ENCODE measurements around the gene SIN3B. TPM values are rescaled to one million over a fixed set of nuclear protein-coding genes. Genes with fewer than 3 reads are reported as not detected.

SIN3B gene, protein sequence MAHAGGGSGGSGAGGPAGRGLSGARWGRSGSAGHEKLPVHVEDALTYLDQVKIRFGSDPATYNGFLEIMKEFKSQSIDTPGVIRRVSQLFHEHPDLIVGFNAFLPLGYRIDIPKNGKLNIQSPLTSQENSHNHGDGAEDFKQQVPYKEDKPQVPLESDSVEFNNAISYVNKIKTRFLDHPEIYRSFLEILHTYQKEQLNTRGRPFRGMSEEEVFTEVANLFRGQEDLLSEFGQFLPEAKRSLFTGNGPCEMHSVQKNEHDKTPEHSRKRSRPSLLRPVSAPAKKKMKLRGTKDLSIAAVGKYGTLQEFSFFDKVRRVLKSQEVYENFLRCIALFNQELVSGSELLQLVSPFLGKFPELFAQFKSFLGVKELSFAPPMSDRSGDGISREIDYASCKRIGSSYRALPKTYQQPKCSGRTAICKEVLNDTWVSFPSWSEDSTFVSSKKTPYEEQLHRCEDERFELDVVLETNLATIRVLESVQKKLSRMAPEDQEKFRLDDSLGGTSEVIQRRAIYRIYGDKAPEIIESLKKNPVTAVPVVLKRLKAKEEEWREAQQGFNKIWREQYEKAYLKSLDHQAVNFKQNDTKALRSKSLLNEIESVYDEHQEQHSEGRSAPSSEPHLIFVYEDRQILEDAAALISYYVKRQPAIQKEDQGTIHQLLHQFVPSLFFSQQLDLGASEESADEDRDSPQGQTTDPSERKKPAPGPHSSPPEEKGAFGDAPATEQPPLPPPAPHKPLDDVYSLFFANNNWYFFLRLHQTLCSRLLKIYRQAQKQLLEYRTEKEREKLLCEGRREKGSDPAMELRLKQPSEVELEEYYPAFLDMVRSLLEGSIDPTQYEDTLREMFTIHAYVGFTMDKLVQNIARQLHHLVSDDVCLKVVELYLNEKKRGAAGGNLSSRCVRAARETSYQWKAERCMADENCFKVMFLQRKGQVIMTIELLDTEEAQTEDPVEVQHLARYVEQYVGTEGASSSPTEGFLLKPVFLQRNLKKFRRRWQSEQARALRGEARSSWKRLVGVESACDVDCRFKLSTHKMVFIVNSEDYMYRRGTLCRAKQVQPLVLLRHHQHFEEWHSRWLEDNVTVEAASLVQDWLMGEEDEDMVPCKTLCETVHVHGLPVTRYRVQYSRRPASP
- total RNA-seq, result 36.0 and 44.0 TPM in 2 replicates

DNA sequence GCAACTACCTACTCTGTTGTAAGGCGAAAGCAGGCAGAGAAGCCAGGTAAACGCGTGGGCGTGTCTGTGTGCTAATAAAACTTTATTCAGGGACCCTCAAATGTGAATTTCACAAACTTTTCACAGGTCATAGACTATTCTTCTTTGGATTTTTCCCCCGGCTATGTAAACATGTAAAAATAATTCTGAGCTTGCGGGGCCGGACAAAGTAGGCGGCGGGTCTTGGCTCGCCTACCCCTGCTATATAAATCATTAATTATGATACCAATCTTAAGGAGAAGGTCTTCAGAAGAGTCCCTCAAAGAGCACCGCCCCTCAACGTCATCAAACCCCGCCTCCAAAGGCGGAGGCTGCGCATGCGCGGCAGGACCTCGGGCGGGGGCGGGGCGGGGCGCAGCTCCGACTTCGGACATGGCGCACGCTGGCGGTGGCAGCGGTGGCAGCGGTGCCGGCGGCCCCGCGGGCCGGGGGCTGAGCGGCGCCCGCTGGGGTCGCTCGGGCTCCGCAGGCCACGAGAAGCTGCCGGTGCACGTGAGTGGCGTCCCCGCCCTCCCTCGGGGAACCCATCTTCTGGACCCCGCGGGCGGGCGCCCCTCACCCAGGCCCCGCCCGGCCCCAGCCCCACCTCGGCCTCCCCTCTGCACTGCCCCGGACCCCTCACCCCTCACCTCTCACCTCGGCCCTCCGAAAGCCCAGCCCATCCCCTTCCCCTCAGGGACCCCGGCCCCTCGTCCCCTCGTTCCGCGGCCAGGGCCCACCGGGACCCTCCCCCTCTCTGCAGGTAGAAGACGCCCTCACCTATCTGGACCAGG lies at the start of gene SIN3B:
Gene SIN3B (plus strand): TSS at position 389 of the 812 bp plus-strand sequence. CDS start 23 bp downstream, at position 412.

DNA sequence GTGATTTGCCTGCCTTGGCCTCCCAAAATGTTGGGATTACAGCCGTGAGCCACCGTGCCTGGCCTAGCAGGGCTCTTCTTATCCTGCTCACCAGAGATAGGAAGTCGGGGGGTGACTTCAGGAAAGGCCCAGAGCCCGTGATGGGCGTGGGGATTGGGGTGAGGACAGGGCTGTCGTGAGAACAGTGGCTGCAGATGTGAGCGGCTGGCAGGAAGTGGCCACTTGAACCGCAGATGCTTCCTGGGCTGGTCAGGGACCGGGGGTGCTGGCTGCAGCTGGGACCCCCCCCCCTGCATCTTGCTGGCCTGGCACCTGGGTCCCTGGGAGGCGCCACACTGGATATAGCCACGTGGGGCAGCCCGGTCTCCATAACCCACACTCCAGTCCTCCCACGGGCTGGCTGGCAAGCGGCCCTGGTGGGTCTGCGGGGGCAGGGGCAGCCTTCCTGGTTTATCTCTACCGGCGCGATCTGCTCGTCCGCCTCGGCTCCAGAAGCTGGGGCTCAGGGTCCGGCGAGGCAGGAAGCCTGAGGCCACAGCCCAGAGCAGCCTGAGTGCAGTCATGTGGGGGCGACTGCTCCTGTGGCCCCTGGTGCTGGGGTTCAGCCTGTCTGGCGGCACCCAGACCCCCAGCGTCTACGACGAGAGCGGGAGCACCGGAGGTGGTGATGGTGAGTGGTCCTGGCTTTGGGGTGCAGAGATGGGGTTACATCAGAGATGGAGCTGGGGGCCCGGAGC lies 59.6 kb downstream of the SIN3B start, which contains the start of gene F2RL3:
Gene F2RL3 (plus strand): TSS at position 371 of the 737 bp plus-strand sequence. CDS start 191 bp downstream, at position 562.

Other genes with a start within 250 kb of the SIN3B start
- gene MED26, start 201.2 kb upstream of the SIN3B start, total RNA-seq, result 5.9 and 7.0 TPM in 2 replicates
- gene SMIM7, start 169.3 kb upstream of the SIN3B start, total RNA-seq, result 50.0 and 62.9 TPM in 2 replicates
- gene TMEM38A, start 168.3 kb upstream of the SIN3B start, total RNA-seq, result 5.1 and 8.3 TPM in 2 replicates
- 0.17 and 0.26 TPM in 2 replicates for gene NWD1, start 109.6 kb upstream of the SIN3B start, total RNA-seq
- 0.07 and 0.26 TPM in 2 replicates for gene F2RL3, start 59.6 kb downstream of the SIN3B start, total RNA-seq
- 0.20 and 1.6 TPM in 2 replicates for gene CPAMD8, start 197.4 kb downstream of the SIN3B start, total RNA-seq
- 1.2 and 1.8 TPM in 2 replicates for gene HAUS8, start 246.1 kb downstream of the SIN3B start, total RNA-seq
- 71.8 and 85.1 TPM in 2 replicates for gene MYO9B, start 246.4 kb downstream of the SIN3B start, total RNA-seq

Data from smooth muscle cell of the pulmonary artery (primary cell).